ENCODE measurements around the gene OR8H1.

DNA sequence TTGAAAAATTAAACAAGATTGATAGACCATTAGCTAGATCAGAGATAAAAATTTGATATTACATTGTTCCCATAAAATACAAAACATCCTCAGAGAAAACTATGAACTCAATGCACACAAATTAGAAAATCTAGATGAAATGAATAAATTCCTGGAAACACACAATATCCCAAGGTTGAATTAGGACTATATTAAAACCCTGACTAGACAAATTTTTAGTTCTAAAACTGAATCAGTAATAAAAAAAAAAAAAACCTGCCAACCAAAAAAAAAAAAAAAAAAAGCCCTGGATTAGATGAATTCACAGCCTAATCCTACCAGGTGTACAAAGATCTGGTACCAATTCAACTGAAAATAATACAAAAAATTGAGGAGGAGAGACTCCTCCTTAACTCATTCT lies 48.2 kb upstream of the OR8H1 start:
- TF ChIP-seq, protein P1, sequence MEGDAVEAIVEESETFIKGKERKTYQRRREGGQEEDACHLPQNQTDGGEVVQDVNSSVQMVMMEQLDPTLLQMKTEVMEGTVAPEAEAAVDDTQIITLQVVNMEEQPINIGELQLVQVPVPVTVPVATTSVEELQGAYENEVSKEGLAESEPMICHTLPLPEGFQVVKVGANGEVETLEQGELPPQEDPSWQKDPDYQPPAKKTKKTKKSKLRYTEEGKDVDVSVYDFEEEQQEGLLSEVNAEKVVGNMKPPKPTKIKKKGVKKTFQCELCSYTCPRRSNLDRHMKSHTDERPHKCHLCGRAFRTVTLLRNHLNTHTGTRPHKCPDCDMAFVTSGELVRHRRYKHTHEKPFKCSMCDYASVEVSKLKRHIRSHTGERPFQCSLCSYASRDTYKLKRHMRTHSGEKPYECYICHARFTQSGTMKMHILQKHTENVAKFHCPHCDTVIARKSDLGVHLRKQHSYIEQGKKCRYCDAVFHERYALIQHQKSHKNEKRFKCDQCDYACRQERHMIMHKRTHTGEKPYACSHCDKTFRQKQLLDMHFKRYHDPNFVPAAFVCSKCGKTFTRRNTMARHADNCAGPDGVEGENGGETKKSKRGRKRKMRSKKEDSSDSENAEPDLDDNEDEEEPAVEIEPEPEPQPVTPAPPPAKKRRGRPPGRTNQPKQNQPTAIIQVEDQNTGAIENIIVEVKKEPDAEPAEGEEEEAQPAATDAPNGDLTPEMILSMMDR (conservative IDR thresholded peaks at IDR 0.05; ENCODE audit: low read depth in 2 of 2), result no peak
- TF ChIP-seq POLR2AphosphoS5 (IDR thresholded peaks at IDR 0.05; ENCODE audit: low read depth), result no peak
